Keratinocyte (primary cell): ENCODE measurements around the gene NPTXR.

Source experiments
- CTCF ChIP-seq, 3 experiments: IDR thresholded peaks in 1 of 3; conservative IDR thresholded peaks in 1 of 3; optimal IDR thresholded peaks in 1 of 3; 2 replicates in 2 of 3; 3 replicates in 1 of 3; pipeline versions ENCODE3 to v1.5.1; 2011; ENCODE audit warnings: low read length in 3 of 3, mild to moderate bottlenecking in 3 of 3, moderate library complexity in 2 of 3, control low read depth in 1 of 3, inconsistent platforms in 1 of 3; ENCODE audit not compliant: insufficient read depth in 2 of 3; ENCODE audit errors: extremely low read depth in 1 of 3
- EZH2 ChIP-seq: IDR thresholded peaks from one replicate; pipeline ENCODE4 v1.6.1; 2012; ENCODE audit warnings: inconsistent platforms, mild to moderate bottlenecking, low read length, moderate library complexity

- TF ChIP-seq CTCF (optimal IDR thresholded peaks at IDR 0.05 in 1 of 3, IDR thresholded peaks at IDR 0.05 in 1 of 3, conservative IDR thresholded peaks at IDR 0.05 in 1 of 3; ENCODE audit: extremely low read depth in 1 of 3, insufficient read depth in 2 of 3, low read length in 3 of 3) (no peak), EZH2 (no peak)
Measured at GRCh38 chr22:38874529-38875222, 30.8 kb upstream of the NPTXR start.
